NB4 (cell line): ENCODE measurements around the gene ZBTB44.

Experiments used
- DNase-seq: peaks from one replicate; pipeline ENCODE4 v3.0.0; 2010; ENCODE audit warnings: low read depth
- H3K4me3 ChIP-seq: one replicate; pipeline ENCODE4 v1.5.1; 2011; ENCODE audit warnings: mild to moderate bottlenecking, low read depth, low read length, moderate library complexity
- MYC ChIP-seq: IDR thresholded peaks from 2 replicates; pipeline ENCODE4 v1.6.1; 2011; ENCODE audit warnings: low read depth, low read length
- POLR2A ChIP-seq: IDR thresholded peaks from 2 replicates; pipeline ENCODE4 v1.6.1; 2011; ENCODE audit warnings: mild to moderate bottlenecking; ENCODE audit not compliant: insufficient read length; ENCODE audit errors: extremely low read depth
- TF ChIP-seq, protein P1 (sequence below): IDR thresholded peaks from one replicate; pipeline ENCODE4 v1.5.1; 2012; ENCODE audit warnings: low read depth, low read length
- TF ChIP-seq, protein P2 (sequence below): IDR thresholded peaks from 2 replicates; pipeline ENCODE4 v1.6.1; 2011; ENCODE audit warnings: low read depth, low read length

The ZBTB44 gene

GRCh38 chr11:130208241-130209127 lies 106.2 kb downstream of the ZBTB44 start:
- no peak for DNase-seq
- H3K4me3 ChIP-seq: no peak overlapping the region
- TF ChIP-seq, protein P1, sequence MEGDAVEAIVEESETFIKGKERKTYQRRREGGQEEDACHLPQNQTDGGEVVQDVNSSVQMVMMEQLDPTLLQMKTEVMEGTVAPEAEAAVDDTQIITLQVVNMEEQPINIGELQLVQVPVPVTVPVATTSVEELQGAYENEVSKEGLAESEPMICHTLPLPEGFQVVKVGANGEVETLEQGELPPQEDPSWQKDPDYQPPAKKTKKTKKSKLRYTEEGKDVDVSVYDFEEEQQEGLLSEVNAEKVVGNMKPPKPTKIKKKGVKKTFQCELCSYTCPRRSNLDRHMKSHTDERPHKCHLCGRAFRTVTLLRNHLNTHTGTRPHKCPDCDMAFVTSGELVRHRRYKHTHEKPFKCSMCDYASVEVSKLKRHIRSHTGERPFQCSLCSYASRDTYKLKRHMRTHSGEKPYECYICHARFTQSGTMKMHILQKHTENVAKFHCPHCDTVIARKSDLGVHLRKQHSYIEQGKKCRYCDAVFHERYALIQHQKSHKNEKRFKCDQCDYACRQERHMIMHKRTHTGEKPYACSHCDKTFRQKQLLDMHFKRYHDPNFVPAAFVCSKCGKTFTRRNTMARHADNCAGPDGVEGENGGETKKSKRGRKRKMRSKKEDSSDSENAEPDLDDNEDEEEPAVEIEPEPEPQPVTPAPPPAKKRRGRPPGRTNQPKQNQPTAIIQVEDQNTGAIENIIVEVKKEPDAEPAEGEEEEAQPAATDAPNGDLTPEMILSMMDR: no peak
- TF ChIP-seq MYC (no peak), POLR2A (no peak)
- TF ChIP-seq, protein P2, sequence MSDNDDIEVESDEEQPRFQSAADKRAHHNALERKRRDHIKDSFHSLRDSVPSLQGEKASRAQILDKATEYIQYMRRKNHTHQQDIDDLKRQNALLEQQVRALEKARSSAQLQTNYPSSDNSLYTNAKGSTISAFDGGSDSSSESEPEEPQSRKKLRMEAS: no peak

- DNase-seq: no peak
- TF ChIP-seq, protein P1: no peak
- TF ChIP-seq MYC (no peak), POLR2A (no peak)
- TF ChIP-seq, protein P2: no peak
- H3K4me3 ChIP-seq: no peak overlapping the region
Observed at GRCh38 chr11:130206141-130206540, 108.6 kb downstream of the ZBTB44 start.

- DNase-seq: no peak
- TF ChIP-seq, protein P2: no peak
- no peak for TF ChIP-seq POLR2A
- no peak overlapping the region for H3K4me3 ChIP-seq
Observed at GRCh38 chr11:130204703-130205095, 110.0 kb downstream of the ZBTB44 start.

DNA sequence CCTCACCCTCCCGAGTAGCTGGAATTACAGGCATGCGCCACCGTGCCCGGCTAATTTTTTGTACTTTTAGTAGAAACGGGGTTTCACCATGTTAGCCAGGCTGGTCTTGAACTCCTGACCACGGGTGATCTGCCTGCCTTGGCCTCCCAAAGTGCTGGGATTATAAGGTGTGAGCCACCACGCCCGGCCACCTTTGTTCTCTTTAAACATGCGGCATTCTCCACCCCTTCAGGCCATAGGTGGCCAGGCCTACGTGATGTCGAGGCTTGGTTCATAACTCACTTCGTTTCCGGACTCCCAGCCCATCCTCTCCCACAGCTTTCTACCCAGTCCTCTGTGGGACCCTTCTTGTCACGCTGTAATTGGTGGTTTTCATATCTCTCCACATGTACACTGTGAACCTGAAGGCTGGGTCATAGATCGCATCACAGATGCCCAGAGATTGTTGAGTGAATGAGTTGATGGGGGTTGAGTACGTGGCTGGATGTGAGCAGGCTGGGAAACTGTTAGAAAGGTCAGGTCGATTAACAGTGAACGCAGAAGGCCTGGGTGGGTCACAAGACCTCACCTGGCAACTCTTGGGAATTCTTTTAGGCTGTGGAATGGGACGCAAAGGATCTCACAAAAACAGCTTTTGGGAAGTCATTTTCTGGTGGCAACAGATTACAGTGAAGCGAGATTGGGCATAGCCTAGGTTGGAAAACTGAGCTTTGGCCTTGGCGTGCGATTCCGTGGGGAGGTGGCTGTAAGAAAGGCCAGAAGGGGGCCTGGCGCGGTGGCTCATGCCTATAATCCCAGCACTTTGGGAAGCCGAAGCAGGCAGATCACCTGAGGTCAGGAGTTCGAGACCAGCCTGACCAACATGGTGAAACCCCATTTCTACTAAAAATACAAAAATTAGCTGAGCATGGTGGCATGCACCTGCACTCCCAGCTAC lies 110.7 kb downstream of the ZBTB44 start:
- H3K4me3 ChIP-seq: no peak overlapping the region
- TF ChIP-seq POLR2A: no peak
- no peak for TF ChIP-seq MYC
- TF ChIP-seq, protein P1: no peak
- DNase-seq: no peak

DNA sequence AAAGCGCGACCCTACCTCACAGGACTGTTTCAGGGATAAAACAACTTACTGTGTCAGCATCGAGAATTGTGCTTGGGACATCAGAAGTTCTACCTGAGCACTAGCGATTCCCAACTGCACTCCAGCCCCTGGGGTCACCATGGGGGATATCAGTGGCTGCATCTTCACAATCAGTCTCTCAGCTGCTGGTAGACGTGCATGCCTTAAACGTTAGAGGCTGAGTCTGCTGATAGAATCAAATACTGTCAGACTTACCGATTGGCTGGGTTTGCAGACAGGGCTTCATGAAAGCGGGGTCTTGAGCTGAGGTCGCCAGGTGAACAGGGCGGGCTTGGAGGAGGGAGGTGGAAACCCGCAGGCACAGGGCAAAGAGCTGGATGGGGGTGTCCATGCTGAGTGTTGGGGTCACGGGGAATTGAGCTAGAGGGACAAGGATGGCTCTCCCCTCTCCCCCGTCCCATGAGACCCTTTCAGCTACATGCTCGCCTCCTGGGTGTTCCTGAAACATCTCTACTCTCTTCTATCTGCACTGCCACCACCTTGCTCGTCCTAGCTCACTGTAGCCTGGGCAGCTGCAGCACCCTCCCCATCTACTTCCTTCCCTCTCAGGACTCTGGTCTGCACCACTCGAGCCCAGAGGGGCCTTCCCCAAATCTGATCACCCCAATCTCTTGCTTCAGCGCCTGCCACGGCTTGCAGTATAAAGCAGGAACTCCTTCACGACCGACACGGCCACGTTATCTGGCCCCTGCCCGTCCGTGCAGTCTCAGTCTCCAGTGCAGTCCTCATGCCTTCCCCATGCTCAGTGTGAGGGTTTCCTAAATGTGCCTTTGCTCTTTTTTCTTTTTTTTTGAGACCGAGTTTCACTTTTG lies 111.7 kb downstream of the ZBTB44 start:
- DNase-seq: no peak
- H3K4me3 ChIP-seq: no peak overlapping the region
- TF ChIP-seq, protein P1: no peak
- TF ChIP-seq POLR2A (no peak), MYC (no peak)
- TF ChIP-seq, protein P2: no peak
